GM19351 (cell line): ENCODE results near the gene TMEM178B.

Experiments used
- ATAC-seq: cut with Tn5 transposase; IDR thresholded peaks from one replicate; pipeline ENCODE4 v1.9.1; 2021; ENCODE audit warnings: mild to moderate bottlenecking, moderate library complexity; ENCODE audit not compliant: unreplicated experiment

Gene TMEM178B

GRCh38 chr7:141344153-141344935, 270.5 kb downstream of the TMEM178B start:
- ATAC-seq, result no peak

- no peak for ATAC-seq
Measured at GRCh38 chr7:141348728-141349127, 274.9 kb downstream of the TMEM178B start.

GRCh38 chr7:141349338-141349737, 275.5 kb downstream of the TMEM178B start:
- ATAC-seq, result no peak

- no peak for ATAC-seq
Measured at GRCh38 chr7:141349804-141350203, 275.9 kb downstream of the TMEM178B start.

DNA sequence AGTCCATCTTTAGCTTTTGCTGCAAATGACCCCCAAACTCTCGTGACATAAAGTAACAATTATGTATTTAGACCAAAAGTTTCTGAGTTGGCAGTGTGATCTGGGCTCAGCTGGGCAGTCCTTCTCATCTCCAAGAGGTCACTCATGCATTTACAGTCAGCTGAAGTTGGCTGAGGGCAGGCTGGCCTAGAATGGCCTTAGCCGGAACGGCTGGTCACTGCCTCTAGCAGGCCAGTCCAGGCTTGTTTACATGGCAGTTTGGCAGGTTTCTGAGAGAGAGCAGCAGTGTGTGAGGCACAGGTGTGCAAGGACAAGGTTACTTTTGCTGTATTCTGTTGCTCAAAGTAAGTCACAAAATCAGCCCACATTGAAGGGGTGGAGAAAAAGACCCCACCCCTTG, 277.3 kb downstream of the TMEM178B start:
- ATAC-seq, result no peak

DNA sequence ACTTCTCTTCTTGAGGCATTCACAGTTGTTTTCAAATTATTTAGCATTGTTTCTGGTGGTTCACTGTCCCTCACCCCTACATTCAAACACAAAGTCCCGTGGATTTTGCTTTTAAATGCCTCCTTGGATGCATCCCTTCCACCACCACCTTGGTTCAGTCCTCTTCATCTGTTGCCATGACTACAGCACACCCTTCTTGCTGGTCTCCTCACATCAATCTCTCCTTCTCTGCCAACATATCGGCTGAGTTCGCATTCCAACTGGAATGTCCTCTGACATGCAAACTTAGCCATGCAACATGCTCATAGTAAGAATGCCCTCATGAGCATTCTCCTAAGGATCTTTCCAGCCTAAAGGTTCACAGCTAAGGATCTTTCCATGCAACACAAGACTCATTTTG, 279.1 kb downstream of the TMEM178B start:
- ATAC-seq, result no peak

- ATAC-seq, result no peak
Measured at GRCh38 chr7:141354251-141354650, 280.4 kb downstream of the TMEM178B start.

DNA sequence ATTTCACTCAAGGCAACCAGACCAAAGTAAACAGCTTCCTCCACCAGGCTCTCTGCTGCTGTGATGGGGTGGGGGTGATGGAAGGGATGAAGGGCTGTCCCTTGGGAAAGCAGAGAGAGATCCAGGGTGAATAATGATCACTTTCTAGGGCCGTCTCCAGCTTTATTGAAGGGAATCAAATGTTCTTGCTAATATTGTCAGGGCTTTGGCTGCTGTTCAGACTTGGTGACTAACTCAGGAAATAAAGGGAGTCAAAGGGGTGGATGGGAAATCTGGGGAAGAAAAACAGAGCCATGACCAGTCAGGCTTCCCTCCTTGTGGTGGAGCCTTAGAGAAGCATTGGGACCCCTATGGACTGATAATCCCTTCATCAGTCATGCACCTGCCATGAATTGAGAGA, 281.2 kb downstream of the TMEM178B start:
- ATAC-seq, result no peak

- no peak for ATAC-seq
Measured at GRCh38 chr7:141356161-141356560, 282.3 kb downstream of the TMEM178B start.

DNA sequence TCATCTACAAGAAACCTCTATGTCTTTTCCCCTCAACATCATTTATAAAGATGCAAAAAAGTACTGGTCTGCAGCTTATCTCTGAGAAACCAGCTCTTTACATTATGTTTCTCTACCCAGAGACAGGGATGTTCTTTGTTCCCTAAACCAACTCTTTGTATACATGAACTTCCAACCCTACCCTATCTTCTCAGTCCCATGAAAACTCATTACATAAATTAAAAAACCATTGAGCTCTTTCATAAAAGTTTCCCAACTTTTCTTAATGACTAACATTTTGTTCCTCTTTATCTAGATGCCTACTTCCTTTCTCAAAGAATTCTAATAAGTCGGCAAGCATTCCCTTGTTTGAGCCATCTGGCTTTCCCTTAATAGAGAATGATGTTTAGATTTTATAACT, 284.5 kb downstream of the TMEM178B start:
- no peak for ATAC-seq

- no peak for ATAC-seq
Measured at GRCh38 chr7:141359262-141359661, 285.4 kb downstream of the TMEM178B start.

DNA sequence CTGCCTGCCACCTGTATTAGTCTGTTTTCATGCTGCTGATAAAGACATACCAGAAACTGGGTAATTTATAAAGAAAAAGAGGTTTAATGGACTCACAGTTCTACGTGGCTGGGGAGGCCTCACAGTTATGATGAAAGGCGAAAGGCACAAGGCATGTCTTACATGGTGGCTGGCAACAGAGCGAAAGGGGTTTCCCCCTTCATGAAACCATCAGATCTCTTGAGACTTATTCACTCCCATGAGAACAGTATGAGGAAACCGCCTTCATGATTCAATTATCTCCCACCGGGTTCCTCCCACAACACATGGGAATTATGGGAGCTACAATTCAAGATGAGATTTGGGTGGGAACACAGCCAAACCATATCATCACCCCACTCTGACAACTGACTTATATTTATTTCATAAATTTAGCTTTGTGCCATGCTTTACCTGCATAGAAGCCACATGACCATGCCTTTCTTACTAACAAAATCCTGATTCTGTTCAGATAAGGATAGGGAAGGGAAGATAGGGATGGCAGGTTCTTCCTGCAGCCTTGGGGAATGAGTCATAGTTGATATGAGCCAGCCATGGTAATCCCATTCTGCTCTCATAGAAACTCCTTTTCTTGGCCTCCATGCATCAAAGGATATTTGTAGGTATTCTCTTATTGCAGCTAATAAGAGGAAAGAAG, 286.0 kb downstream of the TMEM178B start:
- ATAC-seq, result no peak

DNA sequence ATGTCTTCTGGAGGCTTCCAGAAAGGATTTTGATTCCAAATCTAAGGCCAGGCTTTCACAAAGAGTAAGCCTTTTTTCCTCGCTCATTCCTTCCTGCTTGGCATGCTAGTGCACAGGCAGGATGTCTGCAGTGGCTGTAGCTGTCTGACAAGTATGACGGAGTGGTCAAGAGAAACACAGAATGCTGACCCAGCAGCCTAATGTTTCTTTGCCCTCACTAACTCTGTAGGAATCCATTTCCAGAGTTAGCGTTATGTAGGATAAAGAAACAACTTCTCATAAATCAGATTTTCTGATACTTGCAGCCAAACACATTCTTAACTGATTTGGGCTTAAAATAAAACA, 286.5 kb downstream of the TMEM178B start:
- no peak for ATAC-seq

- ATAC-seq, result no peak
Measured at GRCh38 chr7:141360803-141361202, 286.9 kb downstream of the TMEM178B start.

DNA sequence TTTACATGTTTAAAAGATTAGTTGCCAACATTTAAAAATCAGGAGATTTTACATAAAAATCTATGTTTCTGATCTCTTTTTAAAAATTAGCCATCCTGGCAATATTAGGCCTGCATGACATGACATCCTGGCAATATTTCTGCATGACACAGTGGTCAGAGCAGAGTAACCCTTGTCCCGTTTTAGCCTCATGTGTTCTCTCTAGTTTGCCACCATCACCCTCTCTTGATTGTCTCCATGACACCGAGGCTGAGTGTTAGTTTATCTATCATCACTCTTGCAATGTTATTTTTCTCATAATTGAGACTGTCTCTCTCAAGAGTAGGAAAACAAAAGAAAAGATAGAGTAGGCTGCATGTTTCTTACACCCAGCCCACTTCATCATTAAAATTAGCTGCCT, 287.6 kb downstream of the TMEM178B start:
- ATAC-seq, result no peak

GRCh38 chr7:141361960-141362359, 288.1 kb downstream of the TMEM178B start:
- no peak for ATAC-seq

DNA sequence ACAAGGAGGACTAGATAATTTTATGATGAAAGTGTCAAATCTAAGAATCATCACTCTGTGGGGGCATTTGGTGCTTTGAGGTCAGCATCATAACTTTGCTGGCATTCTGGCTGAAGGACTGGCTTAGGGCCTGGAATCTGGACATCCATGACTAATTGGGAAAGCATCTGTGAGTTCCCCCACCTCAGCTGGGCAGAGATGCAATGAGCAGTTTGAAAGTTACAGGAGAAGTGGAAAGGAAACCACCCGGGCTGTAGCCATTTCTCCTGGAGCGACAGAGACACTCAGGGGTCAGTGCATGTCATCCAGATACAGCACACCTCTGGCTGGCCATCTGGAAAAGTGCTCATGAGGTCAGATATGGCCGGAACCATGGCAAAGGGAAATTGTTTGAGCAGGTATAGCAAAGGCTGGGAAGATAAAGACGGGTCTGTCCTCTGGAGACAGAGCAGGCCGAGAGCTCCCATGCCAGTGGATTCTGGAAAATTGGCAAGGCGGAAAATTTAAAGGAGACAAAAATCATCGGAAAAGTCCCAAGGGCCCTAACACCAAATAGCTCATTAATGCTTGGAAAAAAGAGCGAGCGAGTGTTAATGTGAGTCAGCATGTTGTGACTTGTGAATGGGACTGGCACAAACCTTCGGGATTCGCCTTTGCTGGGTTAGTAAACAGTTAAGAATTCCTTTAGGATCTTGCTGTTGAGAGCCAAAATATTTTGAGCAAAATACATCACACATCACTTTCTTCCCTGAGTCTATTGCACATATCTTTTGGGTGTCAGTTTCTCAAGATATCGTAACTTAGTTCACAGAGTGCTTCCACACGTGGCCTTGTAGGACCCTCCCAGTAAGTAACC, 288.9 kb downstream of the TMEM178B start:
- no peak for ATAC-seq

DNA sequence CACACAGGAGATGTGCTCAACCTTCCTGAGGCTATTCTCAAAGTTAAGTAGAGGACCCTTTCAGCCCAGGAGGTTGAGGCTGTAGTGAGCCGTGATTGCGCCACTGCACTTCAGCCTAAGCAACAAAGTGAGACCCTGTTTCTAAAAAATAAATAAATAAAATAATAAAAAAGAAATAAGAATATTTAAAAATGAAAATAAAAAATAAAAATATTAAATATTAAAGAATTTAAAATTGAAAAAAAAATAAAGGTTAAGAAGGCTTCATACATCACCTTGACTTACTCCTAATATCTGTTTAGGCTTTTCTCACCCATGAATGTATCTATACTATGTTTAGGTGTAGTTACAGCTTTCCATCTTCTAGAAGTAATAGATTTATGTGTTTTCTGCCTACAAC, 289.9 kb downstream of the TMEM178B start:
- ATAC-seq, result no peak

GRCh38 chr7:141366091-141366621, 292.3 kb downstream of the TMEM178B start:
- no peak for ATAC-seq

GRCh38 chr7:141369422-141369821, 295.6 kb downstream of the TMEM178B start:
- no peak for ATAC-seq

DNA sequence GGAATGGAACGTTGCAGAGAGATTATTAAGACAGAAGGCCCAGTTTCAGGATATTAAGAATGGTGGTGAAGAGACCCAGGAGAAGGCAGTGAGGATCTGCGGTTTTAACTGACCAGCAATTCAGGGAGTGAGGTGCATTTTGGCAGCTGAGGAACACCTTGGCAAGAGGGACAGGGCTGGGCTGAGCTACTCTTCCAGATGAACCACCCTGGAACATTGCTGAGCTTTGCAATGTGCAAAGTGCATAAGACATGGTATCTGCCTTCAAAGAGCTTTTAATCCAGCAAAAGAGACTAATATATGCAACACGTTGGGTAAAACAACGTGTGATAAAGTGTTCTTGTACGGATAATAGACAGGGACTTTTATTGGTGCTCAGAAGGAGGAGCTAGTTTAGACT, 296.3 kb downstream of the TMEM178B start:
- no peak for ATAC-seq
